OCI-LY3 (cell line): ENCODE data around the gene CTBS.

Experiments
- EZH2phosphoT487 ChIP-seq: fragments of 200-600 bp; shearing (Covaris generic); IDR thresholded peaks from 2 replicates; pipeline ENCODE4 v1.6.1; 2018; ENCODE audit warnings: antibody characterized with exemption, mixed run types, low read depth
- TF ChIP-seq, protein P1 (sequence below): fragments of 200-600, 300-600 bp; sonication (generic); IDR thresholded peaks from 2 replicates; pipeline ENCODE4 v1.5.1; 2014; ENCODE audit warnings: antibody characterized with exemption, low read length, low read depth

DNA sequence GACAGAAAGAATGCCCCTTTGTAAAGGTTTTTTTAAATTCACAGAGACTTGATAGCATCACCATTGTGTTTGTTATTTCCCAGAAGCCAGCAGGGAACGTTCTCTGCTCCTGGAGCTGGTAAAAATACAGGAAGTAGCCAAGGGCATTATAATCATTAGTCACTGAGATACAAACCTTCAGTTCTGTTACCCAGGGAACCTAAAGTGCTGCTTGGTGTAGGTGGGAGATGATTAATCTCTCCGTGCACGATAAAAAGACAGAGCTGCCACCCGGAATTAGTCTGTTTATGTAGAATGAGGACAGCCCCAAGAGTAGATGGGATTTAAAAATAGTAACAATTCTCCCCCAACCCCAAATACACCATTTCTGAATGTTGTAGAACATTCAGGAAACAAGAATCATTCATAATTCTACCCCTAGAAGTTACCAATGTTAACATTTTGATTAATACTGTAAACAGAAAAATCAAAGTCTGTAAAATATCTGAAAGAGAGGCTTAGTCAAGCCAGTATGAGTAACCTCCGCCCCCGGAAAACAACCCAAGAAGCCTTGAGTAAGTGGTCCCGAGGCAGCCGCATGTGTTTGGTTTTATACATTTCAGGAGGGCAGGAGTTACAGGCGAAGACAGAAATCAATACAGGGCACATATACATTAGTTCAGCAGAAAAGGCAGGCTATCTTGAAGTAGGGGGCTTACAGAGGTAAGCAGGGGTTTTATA lies 45.3 kb upstream of the CTBS start:
- TF ChIP-seq, protein P1, sequence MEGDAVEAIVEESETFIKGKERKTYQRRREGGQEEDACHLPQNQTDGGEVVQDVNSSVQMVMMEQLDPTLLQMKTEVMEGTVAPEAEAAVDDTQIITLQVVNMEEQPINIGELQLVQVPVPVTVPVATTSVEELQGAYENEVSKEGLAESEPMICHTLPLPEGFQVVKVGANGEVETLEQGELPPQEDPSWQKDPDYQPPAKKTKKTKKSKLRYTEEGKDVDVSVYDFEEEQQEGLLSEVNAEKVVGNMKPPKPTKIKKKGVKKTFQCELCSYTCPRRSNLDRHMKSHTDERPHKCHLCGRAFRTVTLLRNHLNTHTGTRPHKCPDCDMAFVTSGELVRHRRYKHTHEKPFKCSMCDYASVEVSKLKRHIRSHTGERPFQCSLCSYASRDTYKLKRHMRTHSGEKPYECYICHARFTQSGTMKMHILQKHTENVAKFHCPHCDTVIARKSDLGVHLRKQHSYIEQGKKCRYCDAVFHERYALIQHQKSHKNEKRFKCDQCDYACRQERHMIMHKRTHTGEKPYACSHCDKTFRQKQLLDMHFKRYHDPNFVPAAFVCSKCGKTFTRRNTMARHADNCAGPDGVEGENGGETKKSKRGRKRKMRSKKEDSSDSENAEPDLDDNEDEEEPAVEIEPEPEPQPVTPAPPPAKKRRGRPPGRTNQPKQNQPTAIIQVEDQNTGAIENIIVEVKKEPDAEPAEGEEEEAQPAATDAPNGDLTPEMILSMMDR: no peak
- no peak for TF ChIP-seq EZH2phosphoT487
